Liver (tissue), 9 donors: Measurements from ENCODE around the gene CCDC33. TPM values are rescaled to one million over a fixed set of nuclear protein-coding genes. Genes with fewer than 3 reads are reported as not detected.
A peak's percentile ranks its signal among the peaks of the same experiment; 100 is the strongest.

ENCODE experiments used
- DNase-seq: peaks from one replicate; pipeline ENCODE4 v3.0.0-alpha.2; 2017; ENCODE audit warnings: low spot score
- H3K27ac ChIP-seq, 2 donors: one replicate each; pipeline ENCODE4 v1.7.0; 2013; ENCODE audit warnings: inconsistent platforms in 2 of 2, low read length in 2 of 2, control low read depth in 1 of 2, low read depth in 1 of 2, mild to moderate bottlenecking in 1 of 2
- H3K27me3 ChIP-seq, 4 donors: one replicate each; pipeline versions ENCODE4 v1.6.1 to v1.7.0; 2013; ENCODE audit warnings: low read length in 3 of 4, inconsistent platforms in 1 of 4, mild to moderate bottlenecking in 1 of 4, moderate library complexity in 1 of 4; ENCODE audit not compliant: control insufficient read depth in 4 of 4, insufficient read depth in 4 of 4
- H3K36me3 ChIP-seq, 4 donors: one replicate each; pipeline versions ENCODE4 v1.6.1 to v1.7.0; 2013; ENCODE audit warnings: low read length in 3 of 4, mild to moderate bottlenecking in 3 of 4, low read depth in 1 of 4, moderate library complexity in 1 of 4; ENCODE audit not compliant: control insufficient read depth in 4 of 4, insufficient read depth in 3 of 4
- H3K4me1 ChIP-seq, 4 donors: one replicate each; pipeline versions ENCODE4 v1.6.1 to v1.7.0; 2013; ENCODE audit warnings: low read length in 3 of 4, mild to moderate bottlenecking in 3 of 4, moderate library complexity in 1 of 4; ENCODE audit not compliant: control insufficient read depth in 4 of 4, insufficient read depth in 4 of 4
- H3K4me3 ChIP-seq, 3 donors: one replicate each; pipeline versions ENCODE4 v1.6.1 to v1.7.0; 2013; ENCODE audit warnings: low read length in 3 of 3, control low read depth in 1 of 3, low read depth in 1 of 3, mild to moderate bottlenecking in 1 of 3
- H3K9ac ChIP-seq, 2 donors: one replicate each; pipeline ENCODE4 v1.7.0; 2013; ENCODE audit warnings: low read length in 2 of 2, mild to moderate bottlenecking in 2 of 2, moderate library complexity in 2 of 2, control low read depth in 1 of 2, low read depth in 1 of 2
- H3K9me3 ChIP-seq, 4 donors: one replicate each; pipeline versions ENCODE4 v1.6.1 to v1.7.0; 2013; ENCODE audit warnings: low read length in 3 of 4; ENCODE audit not compliant: control insufficient read depth in 4 of 4
- FOXA2 ChIP-seq: IDR thresholded peaks from 2 replicates; pipeline ENCODE4 v1.6.1; 2016; ENCODE audit warnings: antibody characterized with exemption
- GABPA ChIP-seq, 2 donors: IDR thresholded peaks in 1 of 2; conservative IDR thresholded peaks in 1 of 2; 2 replicates each; pipeline ENCODE4 v1.6.1; 2016; ENCODE audit warnings: antibody characterized with exemption in 2 of 2, mild to moderate bottlenecking in 1 of 2, moderate library complexity in 1 of 2
- HNF4A ChIP-seq, 2 donors: conservative IDR thresholded peaks; 2 replicates each; pipeline ENCODE4 v1.6.1; 2016; ENCODE audit warnings: antibody characterized with exemption in 2 of 2, mild to moderate bottlenecking in 2 of 2
- JUND ChIP-seq, 2 donors: IDR thresholded peaks; 2 replicates each; pipeline ENCODE4 v1.6.1; 2016; ENCODE audit warnings: antibody characterized with exemption in 2 of 2
- NR2F2 ChIP-seq: IDR thresholded peaks from 2 replicates; pipeline ENCODE4 v1.6.1; 2016; ENCODE audit warnings: antibody characterized with exemption
- RAD21 ChIP-seq, 2 donors: IDR thresholded peaks; 2 replicates each; pipeline ENCODE4 v1.6.1; 2016; ENCODE audit warnings: antibody characterized with exemption in 2 of 2, mild to moderate bottlenecking in 2 of 2
- RXRA ChIP-seq, 2 donors: IDR thresholded peaks; 2 replicates each; pipeline ENCODE4 v1.6.1; 2017 to 2018; ENCODE audit warnings: antibody characterized with exemption in 2 of 2, mild to moderate bottlenecking in 1 of 2
- SP1 ChIP-seq: IDR thresholded peaks from 2 replicates; pipeline ENCODE4 v1.6.1; 2018; ENCODE audit warnings: antibody characterized with exemption, mild to moderate bottlenecking
- YY1 ChIP-seq: IDR thresholded peaks from 2 replicates; pipeline ENCODE4 v1.6.1; 2016; ENCODE audit warnings: antibody characterized with exemption, mild to moderate bottlenecking
- WGBS: extraction: QIAGEN DNeasy Blood & Tissue Kit; methylation state at CpG from one replicate; pipeline ENCODE4 v1.1.7; 2013; 5-methylcytosine and 5-hydroxymethylcytosine counted together
- polyA plus RNA-seq, 2 donors: library from polyadenylated mRNA; stranded (reverse) in 1 of 2; unstranded in 1 of 2; fragments of 200-250 nt in 1 of 2; fragments of >200 nt in 1 of 2; fragmentation: Nextera tagmentation in 1 of 2; extraction: Ambion mirVana in 1 of 2; gene quantifications; one replicate each; pipeline versions ENCODE4 v1.2.1 to v1.2.3, GENCODE V29; 2013 to 2015
- total RNA-seq, 2 donors: library from RNA; depleted of rRNA; stranded (reverse); fragments of >200 nt; gene quantifications; one replicate each; pipeline ENCODE4 v1.2.3, GENCODE V29; 2014
- TF ChIP-seq, protein P1 (sequence below): fragments of 150-350 bp; IDR thresholded peaks from 2 replicates; pipeline ENCODE4 v1.5.1; 2017; ENCODE audit warnings: improper control_type of control experiment, low read depth, low read length; ENCODE audit not compliant: missing input control
- TF ChIP-seq, protein P2 (sequence below): IDR thresholded peaks from 2 replicates; pipeline ENCODE4 v1.6.1; 2016; ENCODE audit warnings: antibody characterized with exemption, mild to moderate bottlenecking
- donor health status: healthy.
- donor health status: healthy.
- donor health status: healthy.
- donor health status: healthy.
- donor health status: healthy.

Gene CCDC33
- total and polyA plus RNA-seq, 4 donors, result not detected

DNA sequence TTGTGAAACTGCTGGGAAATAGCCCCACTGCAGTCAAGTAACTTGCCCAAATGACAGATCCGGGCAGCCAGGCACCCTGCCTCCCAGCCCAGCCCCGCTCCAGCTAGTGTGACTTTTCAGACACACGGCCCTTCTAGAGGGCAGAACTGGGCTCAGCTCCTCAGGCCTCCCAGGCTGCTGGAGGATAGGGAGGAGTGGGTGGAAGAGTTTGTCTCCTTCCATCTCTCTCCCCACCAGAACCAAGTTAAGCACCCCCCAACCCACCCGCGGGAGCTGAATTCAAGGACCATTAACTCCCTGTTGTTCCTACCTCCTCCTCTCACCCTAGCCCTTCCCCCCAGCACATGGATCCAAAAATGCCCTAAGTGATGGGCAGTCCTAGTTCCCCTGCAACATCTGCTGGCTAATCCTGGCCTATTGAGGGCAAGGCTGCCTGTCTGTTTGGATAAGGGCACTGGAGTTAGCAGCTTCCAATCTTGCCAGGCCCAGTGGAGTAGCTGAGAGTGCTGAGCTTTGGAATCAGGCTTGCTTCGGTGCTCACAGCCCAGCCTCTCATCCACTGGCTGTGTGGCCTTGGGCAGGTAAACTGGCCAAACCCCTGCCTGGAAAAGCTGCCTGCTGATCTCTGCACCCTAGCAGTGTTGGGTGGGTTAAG, 3.1 kb downstream of the CCDC33 start:
- Histone ChIP-seq H3K9ac (no peak overlapping the region), H3K27ac (no peak overlapping the region), H3K27me3 (no peaks in the 10 kb centered on the region), H3K36me3 (no peaks in the 10 kb centered on the region), H3K4me1 (peaks cover 0 to 8% (median 5%) of the 10 kb centered on the region in 4 donors), H3K9me3 (no peaks in the 10 kb centered on the region), H3K4me3 (no peak overlapping the region)
- 70% methylated on average over 6 of the region's 6 CpGs for WGBS
- DNase-seq, result no peak
- TF ChIP-seq, protein P1, sequence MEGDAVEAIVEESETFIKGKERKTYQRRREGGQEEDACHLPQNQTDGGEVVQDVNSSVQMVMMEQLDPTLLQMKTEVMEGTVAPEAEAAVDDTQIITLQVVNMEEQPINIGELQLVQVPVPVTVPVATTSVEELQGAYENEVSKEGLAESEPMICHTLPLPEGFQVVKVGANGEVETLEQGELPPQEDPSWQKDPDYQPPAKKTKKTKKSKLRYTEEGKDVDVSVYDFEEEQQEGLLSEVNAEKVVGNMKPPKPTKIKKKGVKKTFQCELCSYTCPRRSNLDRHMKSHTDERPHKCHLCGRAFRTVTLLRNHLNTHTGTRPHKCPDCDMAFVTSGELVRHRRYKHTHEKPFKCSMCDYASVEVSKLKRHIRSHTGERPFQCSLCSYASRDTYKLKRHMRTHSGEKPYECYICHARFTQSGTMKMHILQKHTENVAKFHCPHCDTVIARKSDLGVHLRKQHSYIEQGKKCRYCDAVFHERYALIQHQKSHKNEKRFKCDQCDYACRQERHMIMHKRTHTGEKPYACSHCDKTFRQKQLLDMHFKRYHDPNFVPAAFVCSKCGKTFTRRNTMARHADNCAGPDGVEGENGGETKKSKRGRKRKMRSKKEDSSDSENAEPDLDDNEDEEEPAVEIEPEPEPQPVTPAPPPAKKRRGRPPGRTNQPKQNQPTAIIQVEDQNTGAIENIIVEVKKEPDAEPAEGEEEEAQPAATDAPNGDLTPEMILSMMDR, result no peak

DNA sequence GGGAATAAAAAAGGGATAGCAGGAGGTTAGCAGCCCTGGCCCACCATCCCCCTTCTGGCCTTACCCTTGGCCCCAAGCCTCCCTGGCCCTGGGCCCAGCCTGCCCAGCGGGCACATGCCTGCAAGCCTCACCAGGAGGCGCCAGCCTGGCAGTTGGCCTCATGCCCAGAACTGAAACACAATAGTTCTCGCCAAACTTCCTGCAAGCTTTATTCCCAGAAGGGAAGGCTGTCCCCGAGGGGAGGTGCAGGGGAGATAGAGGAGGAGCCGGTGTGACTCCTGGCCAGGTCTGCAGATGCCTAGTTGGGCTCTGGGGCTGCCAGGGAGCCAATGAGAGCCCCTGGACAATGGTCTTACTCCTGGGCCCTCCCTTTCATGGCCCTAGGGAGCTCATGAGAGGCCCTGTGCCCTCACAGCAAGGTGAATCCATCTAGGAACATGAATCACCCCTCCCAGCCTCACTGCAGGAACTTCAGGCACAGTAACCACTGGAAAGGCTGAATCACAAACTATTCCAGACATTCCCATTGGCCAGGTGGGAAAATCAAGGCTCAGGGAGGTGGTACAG, 4.0 kb downstream of the CCDC33 start:
- Histone ChIP-seq H3K4me1 (peaks cover 0 to 8% (median 5%) of the 10 kb centered on the region in 4 donors), H3K9ac (no peak overlapping the region), H3K27ac (no peak overlapping the region), H3K4me3 (no peak overlapping the region), H3K36me3 (no peaks in the 10 kb centered on the region), H3K9me3 (no peaks in the 10 kb centered on the region), H3K27me3 (peaks cover 0 to 3% (median 0%) of the 10 kb centered on the region in 4 donors)
- no peak for TF ChIP-seq FOXA2
- TF ChIP-seq RAD21 (IDR thresholded peaks at IDR 0.05), result peak; percentile 53 to 71
- TF ChIP-seq NR2F2, result peak; percentile 51
- TF ChIP-seq, protein P1, result peak; percentile 43
- TF ChIP-seq, protein P2, sequence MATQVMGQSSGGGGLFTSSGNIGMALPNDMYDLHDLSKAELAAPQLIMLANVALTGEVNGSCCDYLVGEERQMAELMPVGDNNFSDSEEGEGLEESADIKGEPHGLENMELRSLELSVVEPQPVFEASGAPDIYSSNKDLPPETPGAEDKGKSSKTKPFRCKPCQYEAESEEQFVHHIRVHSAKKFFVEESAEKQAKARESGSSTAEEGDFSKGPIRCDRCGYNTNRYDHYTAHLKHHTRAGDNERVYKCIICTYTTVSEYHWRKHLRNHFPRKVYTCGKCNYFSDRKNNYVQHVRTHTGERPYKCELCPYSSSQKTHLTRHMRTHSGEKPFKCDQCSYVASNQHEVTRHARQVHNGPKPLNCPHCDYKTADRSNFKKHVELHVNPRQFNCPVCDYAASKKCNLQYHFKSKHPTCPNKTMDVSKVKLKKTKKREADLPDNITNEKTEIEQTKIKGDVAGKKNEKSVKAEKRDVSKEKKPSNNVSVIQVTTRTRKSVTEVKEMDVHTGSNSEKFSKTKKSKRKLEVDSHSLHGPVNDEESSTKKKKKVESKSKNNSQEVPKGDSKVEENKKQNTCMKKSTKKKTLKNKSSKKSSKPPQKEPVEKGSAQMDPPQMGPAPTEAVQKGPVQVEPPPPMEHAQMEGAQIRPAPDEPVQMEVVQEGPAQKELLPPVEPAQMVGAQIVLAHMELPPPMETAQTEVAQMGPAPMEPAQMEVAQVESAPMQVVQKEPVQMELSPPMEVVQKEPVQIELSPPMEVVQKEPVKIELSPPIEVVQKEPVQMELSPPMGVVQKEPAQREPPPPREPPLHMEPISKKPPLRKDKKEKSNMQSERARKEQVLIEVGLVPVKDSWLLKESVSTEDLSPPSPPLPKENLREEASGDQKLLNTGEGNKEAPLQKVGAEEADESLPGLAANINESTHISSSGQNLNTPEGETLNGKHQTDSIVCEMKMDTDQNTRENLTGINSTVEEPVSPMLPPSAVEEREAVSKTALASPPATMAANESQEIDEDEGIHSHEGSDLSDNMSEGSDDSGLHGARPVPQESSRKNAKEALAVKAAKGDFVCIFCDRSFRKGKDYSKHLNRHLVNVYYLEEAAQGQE, result peak; percentile 63
- TF ChIP-seq YY1, result peak; percentile 43
- peak; percentile 53 for TF ChIP-seq SP1
- peak in 1 of 2 donors; percentile 54 for TF ChIP-seq JUND (IDR thresholded peaks at IDR 0.05)
- TF ChIP-seq GABPA (IDR thresholded peaks at IDR 0.05 in 1 of 2, conservative IDR thresholded peaks at IDR 0.05 in 1 of 2), result no peak
- peak; percentile 42 to 61 for TF ChIP-seq RXRA (IDR thresholded peaks at IDR 0.05)
- peak in 1 of 2 donors; percentile 56 for TF ChIP-seq HNF4A (conservative IDR thresholded peaks at IDR 0.05)
- no peak for DNase-seq
- WGBS, result 9% methylated on average over 5 of the region's 5 CpGs
